Stomach (tissue), 4 donors: ENCODE results near the gene RECQL5.

Source experiments
- EP300 ChIP-seq: sonication (generic); formaldehyde crosslinking; IDR thresholded peaks from one replicate; pipeline ENCODE4 v1.6.1; 2017; ENCODE audit warnings: antibody characterized with exemption
- POLR2A ChIP-seq, 4 donors: fragments of 450-650 bp; IDR thresholded peaks; one replicate each; pipeline ENCODE4 v1.6.1; 2016; ENCODE audit warnings: antibody characterized with exemption in 4 of 4, control low read depth in 2 of 4, mild to moderate bottlenecking in 1 of 4, moderate library complexity in 1 of 4
- POLR2AphosphoS5 ChIP-seq, 3 donors: sonication (generic); formaldehyde crosslinking; IDR thresholded peaks; one replicate each; pipeline ENCODE4 v1.6.1; 2016; ENCODE audit warnings: antibody characterized with exemption in 3 of 3
- TF ChIP-seq, protein P1 (sequence below), 7 experiments: fragments of 450-650 bp in 4 of 7; fragments of 200-600 bp in 3 of 7; sonication (generic) in 3 of 7; IDR thresholded peaks; one replicate each; pipeline ENCODE4 v1.5.1; 2016 to 2019; ENCODE audit warnings: antibody characterized with exemption in 7 of 7, control low read depth in 2 of 7, mild to moderate bottlenecking in 1 of 7

- TF ChIP-seq, protein P1, sequence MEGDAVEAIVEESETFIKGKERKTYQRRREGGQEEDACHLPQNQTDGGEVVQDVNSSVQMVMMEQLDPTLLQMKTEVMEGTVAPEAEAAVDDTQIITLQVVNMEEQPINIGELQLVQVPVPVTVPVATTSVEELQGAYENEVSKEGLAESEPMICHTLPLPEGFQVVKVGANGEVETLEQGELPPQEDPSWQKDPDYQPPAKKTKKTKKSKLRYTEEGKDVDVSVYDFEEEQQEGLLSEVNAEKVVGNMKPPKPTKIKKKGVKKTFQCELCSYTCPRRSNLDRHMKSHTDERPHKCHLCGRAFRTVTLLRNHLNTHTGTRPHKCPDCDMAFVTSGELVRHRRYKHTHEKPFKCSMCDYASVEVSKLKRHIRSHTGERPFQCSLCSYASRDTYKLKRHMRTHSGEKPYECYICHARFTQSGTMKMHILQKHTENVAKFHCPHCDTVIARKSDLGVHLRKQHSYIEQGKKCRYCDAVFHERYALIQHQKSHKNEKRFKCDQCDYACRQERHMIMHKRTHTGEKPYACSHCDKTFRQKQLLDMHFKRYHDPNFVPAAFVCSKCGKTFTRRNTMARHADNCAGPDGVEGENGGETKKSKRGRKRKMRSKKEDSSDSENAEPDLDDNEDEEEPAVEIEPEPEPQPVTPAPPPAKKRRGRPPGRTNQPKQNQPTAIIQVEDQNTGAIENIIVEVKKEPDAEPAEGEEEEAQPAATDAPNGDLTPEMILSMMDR (IDR thresholded peaks at IDR 0.05) = no peak
- no peak for TF ChIP-seq POLR2A (IDR thresholded peaks at IDR 0.05)
- no peak for TF ChIP-seq POLR2AphosphoS5 (IDR thresholded peaks at IDR 0.05)
- no peak for TF ChIP-seq EP300
Measured at GRCh38 chr17:75630071-75630917, 36.7 kb downstream of the RECQL5 start.
